Upper lobe of right lung (tissue), 1 donor: ENCODE results near the gene PHKA1. TPM values are rescaled to one million over a fixed set of nuclear protein-coding genes. Genes with fewer than 3 reads are reported as not detected.
"Not testable (repeated sequence)": the region's sequence is repeated elsewhere in the genome, so short reads cannot be mapped to it uniquely, and the experiment has no call there.

ENCODE experiments used
- ATAC-seq: fragments of 200-7000 bp; cut with Tn5 transposase; one replicate; pipeline ENCODE4 v1.9.1; 2020; ENCODE audit warnings: mild to moderate bottlenecking, moderate library complexity
- DNase-seq: peaks from one replicate; pipeline ENCODE4 v3.0.0-alpha.2; 2020
- H3K27ac ChIP-seq: fragments of 200-600 bp; one replicate; pipeline ENCODE4 v1.8.0; 2022
- H3K27me3 ChIP-seq: fragments of 200-600 bp; one replicate; pipeline ENCODE4 v1.8.0; 2022; ENCODE audit warnings: mild to moderate bottlenecking
- H3K36me3 ChIP-seq: fragments of 200-600 bp; one replicate; pipeline ENCODE4 v1.8.0; 2022
- H3K4me1 ChIP-seq: fragments of 200-600 bp; one replicate; pipeline ENCODE4 v1.8.0; 2022
- H3K4me3 ChIP-seq: fragments of 200-600 bp; one replicate; pipeline ENCODE4 v1.8.0; 2022; ENCODE audit warnings: mild to moderate bottlenecking
- H3K9me3 ChIP-seq: fragments of 200-600 bp; one replicate; pipeline ENCODE4 v1.8.0; 2022
- intact Hi-C: fragments of 100-400 bp; cut with DNase I; formaldehyde crosslinking; loops from one replicate; pipeline ENCODE4 v1.11.0; 2022
- total RNA-seq: library from RNA; stranded (reverse); fragmentation: NEBNext Ultra II Directional; extraction: Animal tissue kit (Norgen Biotek cat#: 25700); gene quantifications from one replicate; pipeline ENCODE4 v1.2.1, GENCODE V29; 2021
- TF ChIP-seq, protein P1 (sequence below): fragments of 200-600 bp; IDR thresholded peaks from one replicate; pipeline ENCODE4 v1.8.0; 2022; ENCODE audit warnings: antibody characterized with exemption
- donor health status: DM: no; HTN: yes; CAD: no; lungs with severe emphysema.

PHKA1 gene
- total RNA-seq, 1 donor from 2014 or later, result 4.2 TPM

DNA sequence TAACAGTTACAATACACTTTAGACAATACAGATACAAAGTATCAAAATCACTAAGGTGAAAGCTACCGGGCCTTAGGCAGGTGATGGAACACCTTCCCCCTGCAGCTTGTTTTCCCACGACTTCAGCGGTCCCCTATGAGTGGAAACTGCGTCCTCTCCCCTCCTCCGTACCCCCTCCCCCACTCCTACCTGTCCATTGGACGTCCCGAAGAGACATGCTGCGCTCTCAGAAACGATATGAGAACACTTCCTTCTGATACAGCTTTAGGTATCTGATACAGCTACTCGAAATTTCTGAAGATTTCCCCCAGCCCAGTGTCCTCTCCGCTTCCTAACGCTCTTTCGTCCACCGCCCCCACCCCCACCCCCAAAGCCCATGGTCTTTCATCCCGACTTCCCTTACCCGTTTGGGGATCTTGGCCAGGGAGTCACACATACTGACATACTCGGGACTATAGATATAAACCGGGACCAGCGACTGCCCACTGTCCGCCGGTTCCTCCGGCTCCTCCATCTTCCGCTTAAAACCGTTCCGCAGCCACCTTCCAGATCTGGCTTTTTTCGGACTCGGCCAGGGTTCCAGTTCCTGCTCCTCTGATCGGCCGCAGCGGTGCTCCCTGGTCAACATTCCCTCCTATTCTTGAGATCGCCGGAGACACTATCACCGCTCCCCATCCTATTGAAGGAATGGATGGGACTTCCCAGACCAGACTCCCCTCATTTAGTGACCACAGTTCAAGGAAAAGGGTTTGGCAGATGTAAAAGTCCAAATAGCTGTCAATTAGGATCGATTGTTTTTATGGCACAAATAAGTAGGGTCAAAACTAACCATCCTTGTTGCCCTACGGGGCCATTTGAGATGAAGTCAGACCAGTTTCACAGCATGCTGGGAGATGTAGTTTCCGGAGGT is 141.6 kb downstream of the PHKA1 start, which contains the start of gene HDAC8:
Gene HDAC8 (minus strand): TSS at position 596 of the 910 bp plus-strand sequence. CDS start 82 bp downstream, at position 514.
- Histone ChIP-seq H3K27ac (peak within 1 kb of the TSS; percentile 78), H3K36me3 (peaks cover 6% of the 10 kb centered on the region), H3K4me3 (peak within 1 kb of the TSS; percentile 64), H3K27me3 (no peaks in the 10 kb centered on the region), H3K4me1 (no peaks in the 10 kb centered on the region), H3K9me3 (no peaks in the 10 kb centered on the region)
- intact Hi-C loops, result no loop called here
- DNase-seq, result peak; percentile 80
- TF ChIP-seq, protein P1, sequence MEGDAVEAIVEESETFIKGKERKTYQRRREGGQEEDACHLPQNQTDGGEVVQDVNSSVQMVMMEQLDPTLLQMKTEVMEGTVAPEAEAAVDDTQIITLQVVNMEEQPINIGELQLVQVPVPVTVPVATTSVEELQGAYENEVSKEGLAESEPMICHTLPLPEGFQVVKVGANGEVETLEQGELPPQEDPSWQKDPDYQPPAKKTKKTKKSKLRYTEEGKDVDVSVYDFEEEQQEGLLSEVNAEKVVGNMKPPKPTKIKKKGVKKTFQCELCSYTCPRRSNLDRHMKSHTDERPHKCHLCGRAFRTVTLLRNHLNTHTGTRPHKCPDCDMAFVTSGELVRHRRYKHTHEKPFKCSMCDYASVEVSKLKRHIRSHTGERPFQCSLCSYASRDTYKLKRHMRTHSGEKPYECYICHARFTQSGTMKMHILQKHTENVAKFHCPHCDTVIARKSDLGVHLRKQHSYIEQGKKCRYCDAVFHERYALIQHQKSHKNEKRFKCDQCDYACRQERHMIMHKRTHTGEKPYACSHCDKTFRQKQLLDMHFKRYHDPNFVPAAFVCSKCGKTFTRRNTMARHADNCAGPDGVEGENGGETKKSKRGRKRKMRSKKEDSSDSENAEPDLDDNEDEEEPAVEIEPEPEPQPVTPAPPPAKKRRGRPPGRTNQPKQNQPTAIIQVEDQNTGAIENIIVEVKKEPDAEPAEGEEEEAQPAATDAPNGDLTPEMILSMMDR, result no peak
- peak; percentile 95 for ATAC-seq

DNA sequence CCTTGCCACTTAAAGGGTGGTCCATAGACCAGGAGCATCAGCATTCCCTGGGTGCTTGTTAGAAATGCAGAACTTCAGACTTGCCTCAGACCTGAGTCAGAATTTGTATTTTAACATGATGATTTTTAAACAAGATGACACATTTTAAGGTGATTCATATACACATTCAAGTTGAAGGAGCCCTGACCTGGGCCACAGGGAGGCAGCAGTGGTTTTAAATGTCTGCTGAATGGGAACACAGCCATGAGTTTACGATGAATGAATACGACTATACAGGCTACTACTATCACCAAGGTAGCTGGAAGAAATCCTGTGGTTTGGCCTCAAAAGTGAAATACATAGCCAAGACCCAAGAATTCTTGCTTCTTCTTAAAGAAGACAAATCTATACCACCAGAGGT is 144.3 kb downstream of the PHKA1 start:
- no peak overlapping the region for H3K27ac ChIP-seq
- DNase-seq, result no peak
- peaks cover 6% of the 10 kb centered on the region for H3K36me3 ChIP-seq
- ATAC-seq, result no peak
- no peak overlapping the region for H3K4me3 ChIP-seq
- no peaks in the 10 kb centered on the region for H3K9me3 ChIP-seq
- TF ChIP-seq, protein P1, result no peak
- H3K4me1 ChIP-seq, result no peaks in the 10 kb centered on the region
- intact Hi-C loops, result no loop called here
- no peaks in the 10 kb centered on the region for H3K27me3 ChIP-seq

DNA sequence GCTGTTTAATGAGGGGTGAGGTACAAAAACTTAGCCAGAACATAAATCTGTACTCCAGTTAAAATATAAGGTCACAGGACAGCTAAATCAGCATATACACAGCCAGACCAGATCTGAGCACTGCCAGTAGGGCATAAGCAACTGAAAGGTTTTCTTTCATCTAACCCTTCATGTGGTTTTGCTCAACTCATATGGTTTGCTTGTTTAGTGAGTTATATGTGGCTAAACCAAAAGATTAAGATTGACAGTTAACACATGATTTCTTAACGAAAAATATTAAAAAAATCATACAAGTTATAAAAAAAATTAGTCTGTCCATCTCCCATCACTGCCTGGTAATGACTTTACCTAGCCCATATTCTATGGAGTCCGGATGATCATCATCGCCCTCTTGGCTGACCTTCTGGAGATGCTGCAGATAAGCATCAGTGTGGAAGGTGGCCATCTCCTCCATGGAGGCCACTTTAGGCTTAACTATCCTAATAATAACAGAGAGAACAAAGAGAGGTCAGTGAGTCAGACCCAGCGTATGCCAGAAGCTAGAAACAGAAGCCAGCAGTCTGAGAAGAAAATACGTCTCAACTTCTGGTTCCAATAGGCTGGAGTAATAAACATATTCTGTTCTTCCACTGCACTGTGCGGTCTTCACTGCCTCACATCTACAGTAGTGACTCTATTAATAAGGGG is 145.6 kb downstream of the PHKA1 start:
- DNase-seq, result no peak
- no peaks in the 10 kb centered on the region for H3K4me1 ChIP-seq
- H3K27ac ChIP-seq, result no peak overlapping the region
- no peaks in the 10 kb centered on the region for H3K27me3 ChIP-seq
- intact Hi-C loops, result no loop called here
- no peak overlapping the region for H3K4me3 ChIP-seq
- peaks cover 6% of the 10 kb centered on the region for H3K36me3 ChIP-seq
- no peak for ATAC-seq
- no peaks in the 10 kb centered on the region for H3K9me3 ChIP-seq
- TF ChIP-seq, protein P1, result no peak

DNA sequence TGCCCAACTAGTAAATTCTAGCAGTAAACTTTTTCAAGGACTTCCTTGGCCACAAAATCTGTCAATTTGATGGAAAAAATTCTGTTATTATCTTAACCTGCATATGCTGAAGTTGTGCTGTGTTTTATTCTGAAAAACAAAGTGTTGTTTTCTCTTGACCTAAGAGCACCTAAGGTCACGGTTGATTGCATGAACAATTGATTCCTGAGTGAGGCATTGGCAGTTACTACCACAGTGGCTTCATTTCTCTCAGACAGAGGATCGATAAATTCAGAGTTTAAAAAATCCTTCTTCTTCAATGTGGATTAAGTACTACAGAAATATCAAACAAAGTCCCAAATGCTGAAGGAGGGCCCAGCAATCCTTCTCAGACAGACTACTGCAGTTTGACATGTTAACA is 147.7 kb downstream of the PHKA1 start:
- Histone ChIP-seq H3K36me3 (peaks cover 6% of the 10 kb centered on the region), H3K4me3 (no peak overlapping the region), H3K27ac (no peak overlapping the region), H3K9me3 (no peaks in the 10 kb centered on the region), H3K4me1 (no peaks in the 10 kb centered on the region), H3K27me3 (no peaks in the 10 kb centered on the region)
- ATAC-seq, result no peak
- DNase-seq, result no peak
- intact Hi-C loops, result no loop called here
- TF ChIP-seq, protein P1, result no peak

DNA sequence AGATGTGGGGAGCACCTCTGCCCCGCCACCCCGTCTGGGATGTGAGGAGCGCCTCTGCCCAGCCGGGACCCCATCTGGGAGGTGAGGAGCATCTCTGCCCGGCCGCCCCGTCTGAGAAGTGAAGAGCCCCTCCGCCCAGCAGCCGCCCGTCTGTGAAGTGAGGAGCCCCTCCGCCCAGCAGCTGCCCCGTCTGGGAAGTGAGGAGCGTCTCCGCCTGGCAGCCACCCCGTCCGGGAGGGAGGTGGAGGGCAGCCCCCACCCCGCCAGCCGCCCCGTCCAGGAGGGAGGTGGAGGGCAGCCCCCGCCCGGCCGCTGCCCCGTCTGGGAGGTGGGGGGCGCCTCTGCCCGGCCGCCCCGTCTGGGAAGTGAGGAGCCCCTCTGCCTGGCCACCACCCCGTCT is 154.5 kb downstream of the PHKA1 start:
- H3K4me1 ChIP-seq, H3K27ac ChIP-seq, H3K36me3 ChIP-seq, ATAC-seq, H3K4me3 ChIP-seq, intact Hi-C loops, DNase-seq, H3K9me3 ChIP-seq, H3K27me3 ChIP-seq: not testable (repeated sequence)
